Measurements from ENCODE around the gene ATP4A. TPM values are rescaled to one million over a fixed set of nuclear protein-coding genes. Genes with fewer than 3 reads are reported as not detected.

The ATP4A gene
- total RNA-seq, 2 experiments from 2014 or later = not detected

DNA sequence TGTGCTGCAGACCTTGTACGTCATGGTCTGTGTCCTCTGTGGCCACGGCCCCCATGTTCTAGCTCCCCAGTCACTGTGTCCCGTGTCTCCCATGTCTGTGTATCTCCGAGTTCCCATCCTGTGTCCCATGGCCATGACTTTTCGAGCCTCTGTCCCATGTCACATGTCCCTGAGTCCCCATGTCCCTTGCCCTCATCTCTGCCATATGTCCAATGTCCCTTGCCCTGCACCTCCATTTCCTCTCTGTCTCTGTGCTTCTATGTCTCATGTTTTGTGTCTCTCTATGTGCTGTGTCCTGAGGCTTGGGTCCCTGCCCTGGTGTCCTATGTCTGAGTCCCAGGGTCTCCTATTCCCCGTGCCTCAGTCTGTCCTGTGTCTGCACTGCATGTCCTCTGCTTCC, 2.0 kb downstream of the ATP4A start:
- H3K27ac Mint-ChIP-seq = no peak overlapping the region
- H3K4me1 Mint-ChIP-seq = peaks cover 9% of the 10 kb centered on the region
- peaks cover 36% of the 10 kb centered on the region for H3K27me3 Mint-ChIP-seq
- no peaks in the 10 kb centered on the region for H3K9me3 Mint-ChIP-seq
- DNase-seq = no peak
- CTCF ChIA-PET = no interaction called here
- H3K36me3 Mint-ChIP-seq (ENCODE audit: low read depth) = no peaks in the 10 kb centered on the region
- POLR2A ChIA-PET = no interaction called here
- H3K4me3 Mint-ChIP-seq = no peak overlapping the region

DNA sequence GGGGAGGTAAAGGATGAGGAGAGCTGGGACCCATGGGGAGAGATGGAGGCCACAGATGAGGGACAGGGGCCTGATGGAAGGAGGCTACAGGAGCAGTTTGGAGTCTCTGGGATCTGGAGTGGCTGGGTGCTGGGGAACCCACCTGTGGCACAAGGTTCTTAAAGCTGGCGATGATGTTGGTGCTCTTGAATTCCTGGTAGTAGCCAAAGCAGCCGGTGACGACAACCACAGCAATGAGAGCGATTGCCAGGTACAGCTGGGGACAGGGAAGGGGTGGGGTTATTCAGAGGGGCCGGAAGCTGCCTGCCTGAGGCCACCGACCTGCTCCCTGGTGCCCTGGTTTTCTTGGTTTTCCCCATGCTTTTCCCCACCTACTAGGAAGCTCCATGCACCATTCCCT, 2.8 kb downstream of the ATP4A start:
- no peaks in the 10 kb centered on the region for H3K36me3 Mint-ChIP-seq (ENCODE audit: low read depth)
- DNase-seq = no peak
- H3K27me3 Mint-ChIP-seq = peaks cover 36% of the 10 kb centered on the region
- no peak overlapping the region for H3K27ac Mint-ChIP-seq
- no peak overlapping the region for H3K4me3 Mint-ChIP-seq
- CTCF ChIA-PET = no interaction called here
- H3K4me1 Mint-ChIP-seq = peaks cover 9% of the 10 kb centered on the region
- POLR2A ChIA-PET = no interaction called here
- H3K9me3 Mint-ChIP-seq = no peaks in the 10 kb centered on the region

DNA sequence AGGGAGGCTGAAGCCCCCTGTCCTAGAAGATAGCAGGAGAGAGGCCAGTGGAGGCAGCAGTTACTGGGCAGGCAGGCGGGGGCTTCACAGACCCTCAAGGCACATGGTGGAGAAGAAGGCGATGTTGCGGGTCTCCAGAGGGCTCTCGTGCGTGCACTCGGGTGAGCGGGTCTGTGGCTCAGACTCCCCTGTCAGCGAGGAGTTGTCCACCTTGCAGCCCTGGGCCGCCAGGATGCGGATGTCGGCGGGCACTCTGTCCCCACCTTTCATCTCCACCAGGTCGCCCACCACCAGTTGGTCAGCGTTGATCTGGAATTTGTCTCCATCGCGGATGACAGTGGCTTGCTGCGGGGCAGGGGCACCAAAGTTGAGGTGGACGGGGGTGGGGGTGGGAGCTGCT, 3.2 kb downstream of the ATP4A start:
- Mint-ChIP-seq H3K27ac (no peak overlapping the region), H3K9me3 (no peaks in the 10 kb centered on the region), H3K36me3 (ENCODE audit: low read depth) (no peaks in the 10 kb centered on the region), H3K27me3 (peaks cover 36% of the 10 kb centered on the region), H3K4me3 (no peak overlapping the region), H3K4me1 (peaks cover 9% of the 10 kb centered on the region)
- no peak for DNase-seq
- POLR2A ChIA-PET = no interaction called here
- CTCF ChIA-PET = no interaction called here

DNA sequence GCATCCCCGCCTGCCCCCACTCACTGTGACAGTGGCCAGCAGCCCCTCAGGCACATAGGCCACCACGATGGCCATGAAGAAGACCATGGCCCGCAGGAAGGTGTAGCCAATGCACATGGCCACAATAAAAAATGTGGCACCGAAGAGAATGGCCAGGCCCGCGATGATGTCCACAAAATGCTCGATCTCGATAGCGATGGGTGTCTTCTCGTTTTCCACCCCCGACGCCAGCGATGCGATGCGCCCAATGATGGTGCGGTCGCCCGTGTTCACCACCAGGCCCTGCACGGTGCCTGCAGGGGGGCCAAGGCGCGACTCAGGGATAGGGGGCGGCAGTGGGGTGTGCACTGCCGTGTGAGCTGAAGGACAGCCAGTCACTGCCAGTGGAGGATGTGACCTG, 3.7 kb downstream of the ATP4A start:
- Mint-ChIP-seq H3K27me3 (peaks cover 36% of the 10 kb centered on the region), H3K27ac (no peak overlapping the region), H3K4me3 (no peak overlapping the region), H3K36me3 (ENCODE audit: low read depth) (no peaks in the 10 kb centered on the region), H3K9me3 (no peaks in the 10 kb centered on the region), H3K4me1 (peaks cover 9% of the 10 kb centered on the region)
- DNase-seq = no peak
- POLR2A ChIA-PET = no interaction called here
- CTCF ChIA-PET = interaction anchor here (0.5 to 0.7 kb wide), 2 partner anchors 11 to 406 kb away, joined by 3 read pairs; no protein-coding TSS in a partner anchor

DNA sequence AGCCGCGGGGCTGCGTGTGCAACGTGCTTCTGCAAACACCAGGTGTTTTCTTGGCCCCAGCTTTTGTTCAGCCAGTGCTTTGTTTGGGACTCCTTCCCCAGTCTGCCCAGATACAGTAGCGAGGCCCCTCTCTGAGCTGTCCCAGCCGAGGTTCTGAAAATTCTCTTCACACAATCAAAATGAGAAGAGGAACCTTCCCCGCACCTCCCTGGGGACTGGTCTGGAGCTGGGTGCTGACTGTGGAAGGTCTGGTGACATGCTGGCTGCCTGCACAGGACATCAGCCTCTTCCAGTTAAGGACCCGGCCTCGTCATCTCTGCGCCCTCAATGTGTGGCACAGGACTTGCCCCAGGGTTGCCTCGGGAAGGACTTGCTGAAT, 4.2 kb downstream of the ATP4A start:
- peaks cover 36% of the 10 kb centered on the region for H3K27me3 Mint-ChIP-seq
- no peaks in the 10 kb centered on the region for H3K36me3 Mint-ChIP-seq (ENCODE audit: low read depth)
- CTCF ChIA-PET = interaction anchor here (0.5 to 0.7 kb wide), 2 partner anchors 10 to 405 kb away, joined by 3 read pairs; no protein-coding TSS in a partner anchor
- H3K4me3 Mint-ChIP-seq = no peak overlapping the region
- DNase-seq = no peak
- no peaks in the 10 kb centered on the region for H3K9me3 Mint-ChIP-seq
- POLR2A ChIA-PET = no interaction called here
- H3K27ac Mint-ChIP-seq = no peak overlapping the region
- H3K4me1 Mint-ChIP-seq = peaks cover 9% of the 10 kb centered on the region

DNA sequence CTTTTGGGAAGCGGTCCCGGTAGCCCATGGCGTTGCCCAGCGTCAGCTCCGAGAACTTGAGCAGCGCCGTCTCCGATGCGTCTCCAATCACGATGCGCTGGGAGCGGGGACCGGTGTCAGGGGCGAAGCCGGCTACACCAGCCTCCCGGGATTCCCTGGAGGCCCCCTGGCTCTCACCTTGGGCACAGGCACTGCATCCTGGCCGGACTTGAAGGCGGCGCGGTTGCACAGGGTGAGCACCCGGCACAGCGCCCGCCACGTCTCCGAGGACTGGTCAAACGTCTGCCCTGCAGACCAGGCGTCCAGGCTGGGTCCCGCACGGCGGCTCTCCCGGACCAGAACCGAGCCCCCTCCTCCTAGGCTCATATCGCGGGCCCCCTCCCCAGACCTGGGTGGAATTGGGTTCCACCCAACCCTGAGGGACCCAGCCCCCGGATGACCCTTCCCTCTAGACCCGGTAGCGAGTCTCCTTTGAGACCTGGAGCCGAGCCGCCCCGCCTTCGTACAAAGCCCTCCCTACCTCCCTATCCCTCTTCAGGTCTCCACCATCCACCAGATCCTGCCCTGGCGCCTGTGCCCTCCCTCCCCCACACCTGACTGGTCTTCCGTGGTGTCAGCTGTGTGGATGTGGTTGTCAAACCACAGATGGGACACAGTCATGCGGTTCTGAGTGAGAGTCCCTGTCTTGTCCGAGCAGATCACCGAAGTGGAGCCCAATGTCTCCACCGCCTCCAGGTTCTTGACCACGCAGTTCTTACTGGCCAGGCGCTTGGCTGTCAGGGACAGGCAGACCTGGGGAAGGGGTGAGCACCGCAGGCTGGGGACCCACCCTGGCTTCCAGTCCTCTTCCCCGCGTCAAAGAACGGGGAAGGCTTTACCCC, 4.8 kb downstream of the ATP4A start:
- Mint-ChIP-seq H3K4me3 (peak overlapping the region; percentile 27), H3K27ac (no peak overlapping the region), H3K4me1 (peaks cover 9% of the 10 kb centered on the region), H3K9me3 (no peaks in the 10 kb centered on the region), H3K27me3 (peaks cover 36% of the 10 kb centered on the region), H3K36me3 (ENCODE audit: low read depth) (no peaks in the 10 kb centered on the region)
- DNase-seq = no peak
- CTCF ChIA-PET = interaction anchor here (1.0 kb wide), 1 partner anchor 10 kb away, joined by 5 read pairs; no protein-coding TSS in a partner anchor
- POLR2A ChIA-PET = no interaction called here

DNA sequence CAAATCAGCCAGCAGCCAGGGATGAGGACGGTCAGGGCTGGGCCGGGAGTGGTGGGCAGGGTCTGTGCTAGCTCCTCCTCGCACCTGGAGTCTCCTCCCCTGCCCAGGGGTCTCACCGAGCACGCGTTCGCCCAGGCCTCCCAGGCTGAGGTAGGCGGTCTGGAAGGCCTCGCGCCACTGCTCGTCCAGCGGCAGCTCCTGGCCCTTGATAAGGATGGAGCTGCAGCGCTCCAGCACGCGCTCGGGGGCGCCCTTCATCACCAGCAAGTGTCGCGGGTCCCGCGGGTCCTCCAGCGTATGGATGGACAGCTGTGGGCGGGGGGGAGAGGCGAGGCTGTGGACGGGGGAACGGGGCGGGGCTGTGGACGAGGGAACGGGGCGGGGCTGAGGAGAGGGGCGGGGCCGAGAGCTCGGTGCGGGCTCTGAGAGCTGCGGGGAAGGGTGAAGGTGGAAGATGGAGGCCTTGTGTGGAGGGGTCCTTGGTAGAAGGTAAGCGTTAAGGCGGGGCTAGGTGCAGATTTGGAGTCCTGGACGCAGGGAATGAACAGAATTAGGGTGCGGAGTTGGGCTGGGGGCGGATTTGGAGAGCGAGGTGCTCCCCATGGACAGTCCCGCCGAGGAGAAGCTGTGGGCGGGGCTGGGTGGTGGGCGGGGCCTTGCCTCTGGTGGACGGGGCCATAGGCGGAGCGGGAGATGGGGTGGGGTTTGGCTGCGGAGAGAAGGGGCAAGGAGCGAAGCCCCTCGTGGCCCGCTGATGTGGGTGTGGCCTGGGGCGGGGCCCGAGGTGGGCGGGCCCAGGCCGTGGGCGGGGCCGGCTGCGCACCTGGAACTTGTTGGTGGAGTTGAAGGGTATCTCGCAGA, 5.7 kb downstream of the ATP4A start:
- H3K9me3 Mint-ChIP-seq = no peaks in the 10 kb centered on the region
- H3K4me1 Mint-ChIP-seq = peaks cover 9% of the 10 kb centered on the region
- CTCF ChIA-PET = interaction anchor here (1.0 kb wide), 2 partner anchors 9 to 55 kb away, joined by 3 to 5 read pairs; partner anchors contain the start of gene HAUS5
- POLR2A ChIA-PET = no interaction called here
- H3K27ac Mint-ChIP-seq = no peak overlapping the region
- peak; percentile 36 for DNase-seq
- H3K4me3 Mint-ChIP-seq = peak overlapping the region; percentile 52
- no peaks in the 10 kb centered on the region for H3K36me3 Mint-ChIP-seq (ENCODE audit: low read depth)
- peaks cover 36% of the 10 kb centered on the region for H3K27me3 Mint-ChIP-seq

DNA sequence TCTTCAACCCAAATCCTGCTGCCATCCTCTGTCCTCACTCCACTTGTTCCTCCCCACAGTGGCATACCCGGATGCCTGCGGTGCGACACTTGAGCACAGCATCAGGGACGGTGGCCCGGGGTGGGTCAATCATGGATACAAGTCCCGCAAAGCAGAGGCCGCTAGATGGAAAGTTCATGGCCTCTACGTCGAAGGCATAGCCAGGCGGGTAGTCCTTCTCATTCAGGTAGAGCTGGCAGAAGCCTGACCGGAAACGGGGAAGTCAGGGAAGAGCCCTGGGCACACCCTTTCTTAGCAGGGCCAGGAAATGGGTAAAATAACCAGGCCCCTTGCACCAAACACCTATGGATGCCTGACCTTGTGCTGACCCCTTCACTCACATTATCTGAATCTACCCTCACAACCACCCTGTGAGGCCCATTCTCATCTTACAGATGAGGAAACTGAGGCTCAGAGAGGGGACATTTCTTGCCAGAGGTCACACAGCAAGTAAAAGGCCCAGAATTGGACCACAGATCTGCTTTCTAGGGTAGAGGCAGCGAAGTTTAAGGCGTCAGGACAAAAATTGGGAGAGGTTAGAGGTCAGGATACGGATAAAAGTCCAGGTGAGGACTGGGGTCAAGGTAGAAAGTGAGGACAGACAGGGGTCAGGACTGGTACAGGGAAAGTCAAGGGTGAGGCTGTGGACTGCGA, 6.5 kb downstream of the ATP4A start:
- H3K9me3 Mint-ChIP-seq = no peaks in the 10 kb centered on the region
- no peak for DNase-seq
- peaks cover 9% of the 10 kb centered on the region for H3K4me1 Mint-ChIP-seq
- peaks cover 31% of the 10 kb centered on the region for H3K27me3 Mint-ChIP-seq
- CTCF ChIA-PET = interaction anchor here (0.9 to 1.0 kb wide), 2 partner anchors 56 to 370 kb away, joined by 3 read pairs; partner anchors contain the start of gene HAUS5
- H3K4me3 Mint-ChIP-seq = peak overlapping the region; percentile 17
- H3K27ac Mint-ChIP-seq = no peak overlapping the region
- H3K36me3 Mint-ChIP-seq (ENCODE audit: low read depth) = no peaks in the 10 kb centered on the region
- POLR2A ChIA-PET = no interaction called here

DNA sequence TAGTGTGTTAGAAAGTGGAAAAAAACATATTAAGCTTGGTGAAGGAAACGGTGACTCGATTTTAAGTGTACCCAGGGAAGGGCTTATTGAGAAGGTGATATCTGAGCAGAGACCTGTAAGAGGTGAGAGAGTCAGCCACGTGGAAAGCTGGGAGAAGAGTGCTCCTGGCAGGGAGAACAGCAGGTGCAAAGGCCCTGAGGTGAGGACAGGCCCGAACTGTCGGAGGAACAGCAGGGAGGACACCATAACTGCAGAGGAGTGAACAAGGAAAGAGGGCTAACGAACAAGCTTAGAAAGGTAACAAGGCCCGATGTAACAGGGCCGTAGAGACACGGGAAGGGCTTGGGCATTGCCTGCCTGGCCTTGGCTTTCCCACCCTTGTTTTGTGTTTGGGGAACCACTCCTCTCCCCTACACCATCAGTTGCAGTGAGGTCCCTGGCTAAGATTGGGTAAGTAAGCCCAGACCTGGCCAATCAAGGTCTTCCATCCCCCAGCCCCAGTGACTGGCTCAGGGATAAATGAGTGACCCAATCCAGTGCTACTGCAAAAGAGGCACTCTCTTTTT, 7.3 kb downstream of the ATP4A start:
- no peak for DNase-seq
- CTCF ChIA-PET = interaction anchor here (0.6 to 1.0 kb wide), 3 partner anchors 57 to 371 kb away, joined by 3 read pairs; partner anchors contain the start of gene HAUS5
- POLR2A ChIA-PET = no interaction called here
- Mint-ChIP-seq H3K9me3 (no peaks in the 10 kb centered on the region), H3K4me1 (peaks cover 9% of the 10 kb centered on the region), H3K27ac (no peak overlapping the region), H3K27me3 (peaks cover 26% of the 10 kb centered on the region), H3K4me3 (no peak overlapping the region), H3K36me3 (ENCODE audit: low read depth) (no peaks in the 10 kb centered on the region)

DNA sequence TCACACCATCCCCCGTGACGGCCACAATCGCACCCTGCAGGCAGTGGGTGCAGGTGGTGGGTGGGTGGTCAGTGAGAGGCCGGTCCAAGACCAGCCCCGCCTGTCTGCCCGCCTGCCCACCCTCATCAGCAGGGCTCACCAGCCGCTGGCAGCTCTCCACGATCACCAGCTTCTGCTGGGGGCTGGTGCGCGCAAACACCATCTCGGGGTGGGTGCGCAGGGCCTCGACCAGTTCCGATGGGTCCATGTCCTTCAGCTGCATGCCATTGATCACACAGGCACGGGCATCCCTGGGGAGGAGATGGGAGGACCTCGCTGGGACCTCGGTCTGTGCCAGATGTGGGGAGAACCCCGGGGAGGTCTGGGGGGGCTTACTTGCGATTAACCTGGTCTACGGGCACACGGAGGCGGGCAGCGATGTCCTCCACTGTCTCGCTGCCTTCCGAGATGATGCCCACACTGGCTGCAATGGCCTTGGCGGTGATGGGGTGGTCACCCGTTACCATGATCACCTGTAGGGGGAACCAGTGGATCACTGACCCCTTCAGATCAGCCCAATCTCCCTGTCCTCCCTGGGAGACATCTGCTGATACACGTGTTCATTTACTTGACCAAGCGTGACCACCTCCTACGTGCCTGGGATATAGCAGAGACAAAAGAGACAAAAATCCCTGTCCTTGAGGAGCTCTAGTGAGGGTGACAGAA, 8.0 kb downstream of the ATP4A start:
- no peak overlapping the region for H3K4me3 Mint-ChIP-seq

DNA sequence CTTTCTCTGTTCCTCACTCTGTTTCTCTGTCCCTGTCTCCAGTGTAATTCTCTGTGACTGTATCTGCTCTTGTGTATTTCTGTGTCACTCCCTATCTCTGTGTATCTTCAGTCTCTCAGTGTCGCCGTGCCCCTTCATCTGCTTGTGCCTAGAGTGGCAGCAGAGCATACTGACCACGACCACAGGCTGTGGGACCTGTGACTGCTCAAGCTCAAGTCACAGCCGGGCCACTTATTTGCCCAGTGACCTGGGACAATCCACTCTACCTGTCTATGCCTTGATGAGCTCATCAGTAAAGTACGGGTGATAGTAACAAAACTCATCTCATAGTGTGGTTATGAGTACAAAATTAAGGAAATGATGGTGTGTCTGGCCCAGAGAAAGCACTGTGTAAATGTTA, 9.4 kb downstream of the ATP4A start:
- ChIA-PET CTCF (no interaction called here), POLR2A (no interaction called here)
- peaks cover 12% of the 10 kb centered on the region for H3K4me1 Mint-ChIP-seq

More for the DNA sequence above, 8.0 kb downstream of the ATP4A start:
- H3K36me3 Mint-ChIP-seq (ENCODE audit: low read depth) = no peaks in the 10 kb centered on the region
- CTCF ChIA-PET = interaction anchor here (0.6 kb wide), 1 partner anchor 207 kb away, joined by 3 read pairs; no protein-coding TSS in a partner anchor
- no peak for DNase-seq
- POLR2A ChIA-PET = no interaction called here
- no peaks in the 10 kb centered on the region for H3K9me3 Mint-ChIP-seq
- peaks cover 9% of the 10 kb centered on the region for H3K4me1 Mint-ChIP-seq
- H3K27me3 Mint-ChIP-seq = peaks cover 21% of the 10 kb centered on the region
- H3K27ac Mint-ChIP-seq = no peak overlapping the region

More for the DNA sequence above, 9.4 kb downstream of the ATP4A start:
- Mint-ChIP-seq H3K27me3 (peaks cover 11% of the 10 kb centered on the region), H3K4me3 (no peak overlapping the region), H3K36me3 (ENCODE audit: low read depth) (peaks cover under 1% of the 10 kb centered on the region), H3K9me3 (no peaks in the 10 kb centered on the region), H3K27ac (no peak overlapping the region)
- no peak for DNase-seq

Data from activated CD4-positive, alpha-beta T cell treated with anti-CD3 and anti-CD28 coated beads, Interleukin-2, amount 10 ng/mL, durations not matched to agents 7 days and 5 days (primary cell).